Measurements from ENCODE around the gene MARS1.
A peak's percentile ranks its signal among the peaks of the same experiment; 100 is the strongest.

The MARS1 gene

DNA sequence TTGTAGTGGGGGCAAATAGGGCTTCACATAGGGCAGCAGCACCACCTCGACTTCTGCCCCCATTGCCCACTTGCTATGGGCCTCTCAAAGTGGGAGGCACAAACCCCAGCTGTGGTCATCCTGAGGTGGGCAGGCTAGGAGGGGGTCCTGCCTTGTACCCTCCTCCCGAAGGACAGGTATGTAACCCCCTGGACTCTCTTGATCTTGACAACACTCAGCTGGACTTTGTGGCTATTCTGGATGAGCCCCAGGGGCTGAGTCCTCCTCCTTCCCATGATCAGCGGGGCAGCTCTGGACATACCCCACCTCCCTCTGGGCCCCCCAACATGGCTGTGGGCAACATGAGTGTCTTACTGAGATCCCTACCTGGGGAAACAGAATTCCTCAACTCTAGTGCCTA lies 16.2 kb upstream of the MARS1 start (continued):
- no peak for TF ChIP-seq ZNF560 (tag by site-specific recombination; IDR thresholded peaks at IDR 0.05; ENCODE audit: borderline replicate concordance)

DNA sequence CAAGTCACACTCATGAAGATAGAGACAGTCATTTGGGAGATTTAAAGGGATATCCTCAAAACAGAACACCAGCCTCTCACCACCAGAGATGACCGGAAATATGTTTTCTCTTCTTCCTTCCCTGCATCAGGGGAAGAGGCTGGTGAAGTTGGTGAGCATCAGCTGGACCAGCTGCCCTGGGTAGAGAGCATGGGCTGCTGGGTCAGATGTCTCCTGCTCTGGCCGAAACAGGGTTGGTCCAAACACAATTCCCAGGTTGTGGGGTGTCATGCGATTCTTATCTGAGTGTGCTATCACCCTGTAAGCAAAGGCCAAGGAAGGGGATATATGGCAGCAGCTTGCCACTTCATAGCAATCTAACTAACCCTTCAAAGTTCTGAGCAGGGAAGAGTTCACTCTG lies 15.5 kb upstream of the MARS1 start:
- TF ChIP-seq SCRT2 (tag by site-specific recombination; IDR thresholded peaks at IDR 0.05) (no peak), ZNF248 (tag by site-specific recombination; IDR thresholded peaks at IDR 0.05) (no peak), GLI2 (tag by site-specific recombination; IDR thresholded peaks at IDR 0.05; ENCODE audit: borderline replicate concordance, low read depth) (no peak), ZNF202 (tag by site-specific recombination; IDR thresholded peaks at IDR 0.05; ENCODE audit: borderline replicate concordance) (no peak), ZEB2 (tag by site-specific recombination; IDR thresholded peaks at IDR 0.05) (no peak), ZNF776 (tag by site-specific recombination; IDR thresholded peaks at IDR 0.05; ENCODE audit: borderline replicate concordance) (no peak), ZIC2 (tag by site-specific recombination; IDR thresholded peaks at IDR 0.05) (no peak), ZNF701 (tag by site-specific recombination; IDR thresholded peaks at IDR 0.05) (no peak), ZNF658 (tag by site-specific recombination; IDR thresholded peaks at IDR 0.05) (no peak)
- TF ChIP-seq, protein P1, sequence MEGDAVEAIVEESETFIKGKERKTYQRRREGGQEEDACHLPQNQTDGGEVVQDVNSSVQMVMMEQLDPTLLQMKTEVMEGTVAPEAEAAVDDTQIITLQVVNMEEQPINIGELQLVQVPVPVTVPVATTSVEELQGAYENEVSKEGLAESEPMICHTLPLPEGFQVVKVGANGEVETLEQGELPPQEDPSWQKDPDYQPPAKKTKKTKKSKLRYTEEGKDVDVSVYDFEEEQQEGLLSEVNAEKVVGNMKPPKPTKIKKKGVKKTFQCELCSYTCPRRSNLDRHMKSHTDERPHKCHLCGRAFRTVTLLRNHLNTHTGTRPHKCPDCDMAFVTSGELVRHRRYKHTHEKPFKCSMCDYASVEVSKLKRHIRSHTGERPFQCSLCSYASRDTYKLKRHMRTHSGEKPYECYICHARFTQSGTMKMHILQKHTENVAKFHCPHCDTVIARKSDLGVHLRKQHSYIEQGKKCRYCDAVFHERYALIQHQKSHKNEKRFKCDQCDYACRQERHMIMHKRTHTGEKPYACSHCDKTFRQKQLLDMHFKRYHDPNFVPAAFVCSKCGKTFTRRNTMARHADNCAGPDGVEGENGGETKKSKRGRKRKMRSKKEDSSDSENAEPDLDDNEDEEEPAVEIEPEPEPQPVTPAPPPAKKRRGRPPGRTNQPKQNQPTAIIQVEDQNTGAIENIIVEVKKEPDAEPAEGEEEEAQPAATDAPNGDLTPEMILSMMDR (tag by site-specific recombination; IDR thresholded peaks at IDR 0.05) = no peak
- TF ChIP-seq, protein P2, sequence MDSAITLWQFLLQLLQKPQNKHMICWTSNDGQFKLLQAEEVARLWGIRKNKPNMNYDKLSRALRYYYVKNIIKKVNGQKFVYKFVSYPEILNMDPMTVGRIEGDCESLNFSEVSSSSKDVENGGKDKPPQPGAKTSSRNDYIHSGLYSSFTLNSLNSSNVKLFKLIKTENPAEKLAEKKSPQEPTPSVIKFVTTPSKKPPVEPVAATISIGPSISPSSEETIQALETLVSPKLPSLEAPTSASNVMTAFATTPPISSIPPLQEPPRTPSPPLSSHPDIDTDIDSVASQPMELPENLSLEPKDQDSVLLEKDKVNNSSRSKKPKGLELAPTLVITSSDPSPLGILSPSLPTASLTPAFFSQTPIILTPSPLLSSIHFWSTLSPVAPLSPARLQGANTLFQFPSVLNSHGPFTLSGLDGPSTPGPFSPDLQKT (IDR thresholded peaks at IDR 0.05; ENCODE audit: borderline replicate concordance, low read depth, low read length) = no peak
- Histone ChIP-seq H3K4me1 (ENCODE audit: control insufficient read depth, insufficient read depth, low read length) (no peaks in the 10 kb centered on the region), H3K4me3 (ENCODE audit: low read depth, low read length) (no peak overlapping the region), H3K27ac (ENCODE audit: extremely low read depth, low read depth, low read length) (no peak overlapping the region), H3K9me3 (ENCODE audit: control insufficient read depth, insufficient read depth, low read depth, low read length) (no peaks in the 10 kb centered on the region), H3K36me3 (ENCODE audit: control insufficient read depth in 2 of 2, insufficient read depth in 1 of 2, low read length in 2 of 2) (no peaks in the 10 kb centered on the region)
- ChIA-PET POLR2A (no interaction called here), CTCF (interaction anchor here (1.5 kb wide), 1 partner anchor 9 kb away, joined by 5 read pairs; no protein-coding TSS in a partner anchor)

DNA sequence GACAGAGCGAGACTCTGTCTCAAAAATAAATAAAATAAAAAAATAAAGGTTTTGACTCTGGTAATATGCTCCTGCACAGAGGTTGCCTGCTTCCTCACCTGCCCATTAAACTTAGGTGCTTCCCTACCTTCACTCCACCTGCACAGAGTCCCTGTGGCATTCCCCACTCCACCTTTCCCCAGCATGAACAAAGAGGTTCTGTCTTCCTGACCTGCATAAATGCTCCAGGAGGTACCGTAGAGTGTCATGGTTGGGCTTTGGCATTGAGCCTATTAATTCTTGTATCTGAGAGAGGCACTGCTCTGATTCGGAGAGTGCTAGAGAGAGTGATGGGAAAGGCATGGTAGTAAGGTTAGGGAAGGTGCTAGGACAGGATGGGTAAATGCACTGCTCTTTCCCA lies 14.5 kb upstream of the MARS1 start:
- TF ChIP-seq TRIM28 (IDR thresholded peaks at IDR 0.05; ENCODE audit: borderline replicate concordance, low read length) (no peak), ZBTB17 (tag by site-specific recombination; IDR thresholded peaks at IDR 0.05) (0 out of 2 replicates have a peak, but pooled peaks have one; percentile 40)
- TF ChIP-seq, protein P3, sequence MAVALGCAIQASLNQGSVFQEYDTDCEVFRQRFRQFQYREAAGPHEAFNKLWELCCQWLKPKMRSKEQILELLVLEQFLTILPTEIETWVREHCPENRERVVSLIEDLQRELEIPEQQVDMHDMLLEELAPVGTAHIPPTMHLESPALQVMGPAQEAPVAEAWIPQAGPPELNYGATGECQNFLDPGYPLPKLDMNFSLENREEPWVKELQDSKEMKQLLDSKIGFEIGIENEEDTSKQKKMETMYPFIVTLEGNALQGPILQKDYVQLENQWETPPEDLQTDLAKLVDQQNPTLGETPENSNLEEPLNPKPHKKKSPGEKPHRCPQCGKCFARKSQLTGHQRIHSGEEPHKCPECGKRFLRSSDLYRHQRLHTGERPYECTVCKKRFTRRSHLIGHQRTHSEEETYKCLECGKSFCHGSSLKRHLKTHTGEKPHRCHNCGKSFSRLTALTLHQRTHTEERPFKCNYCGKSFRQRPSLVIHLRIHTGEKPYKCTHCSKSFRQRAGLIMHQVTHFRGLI (tag by site-specific recombination; IDR thresholded peaks at IDR 0.05) = peak; percentile 96
- ChIA-PET CTCF (interaction anchor here (0.6 to 2.4 kb wide), 3 partner anchors 10 to 57 kb away, joined by 3 to 19 read pairs (median 5); partner anchors contain the start of gene GLI1), POLR2A (no interaction called here)
- H3K36me3 ChIP-seq (ENCODE audit: control insufficient read depth in 2 of 2, insufficient read depth in 1 of 2, low read length in 2 of 2) = no peaks in the 10 kb centered on the region
- no peak overlapping the region for H3K27ac ChIP-seq (ENCODE audit: extremely low read depth, low read depth, low read length)
- no peak overlapping the region for H3K4me3 ChIP-seq (ENCODE audit: low read depth, low read length)
- no peaks in the 10 kb centered on the region for H3K4me1 ChIP-seq (ENCODE audit: control insufficient read depth, insufficient read depth, low read length)
- no peaks in the 10 kb centered on the region for H3K9me3 ChIP-seq (ENCODE audit: control insufficient read depth, insufficient read depth, low read depth, low read length)

DNA sequence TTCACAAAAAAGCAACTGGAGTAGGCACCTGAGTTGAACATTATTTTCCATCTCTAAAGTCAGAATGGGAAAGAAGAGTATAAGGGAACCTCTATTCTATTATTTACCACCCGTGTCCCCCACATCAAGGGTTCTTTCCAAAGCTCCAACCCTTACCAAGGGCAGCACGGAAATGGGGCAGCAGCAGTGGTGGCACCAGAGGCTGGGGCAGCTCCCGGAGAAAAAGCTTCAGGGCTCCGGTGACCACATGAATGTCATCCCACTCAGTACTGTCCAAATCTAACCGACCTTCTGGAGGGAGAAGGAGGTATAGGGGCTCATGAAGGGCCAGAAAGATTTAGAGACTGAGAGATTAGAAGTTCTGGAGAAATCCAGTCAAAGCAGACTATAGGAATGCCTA lies 14.0 kb upstream of the MARS1 start:
- CTCF ChIA-PET = interaction anchor here (0.6 to 2.4 kb wide), 5 partner anchors 12 to 261 kb away, joined by 3 to 19 read pairs (median 5); partner anchors contain the start of gene GLI1
- Histone ChIP-seq H3K4me3 (ENCODE audit: low read depth, low read length) (no peak overlapping the region), H3K9me3 (ENCODE audit: control insufficient read depth, insufficient read depth, low read depth, low read length) (no peaks in the 10 kb centered on the region), H3K4me1 (ENCODE audit: control insufficient read depth, insufficient read depth, low read length) (no peaks in the 10 kb centered on the region), H3K27ac (ENCODE audit: extremely low read depth, low read depth, low read length) (no peak overlapping the region), H3K36me3 (ENCODE audit: control insufficient read depth in 2 of 2, insufficient read depth in 1 of 2, low read length in 2 of 2) (no peaks in the 10 kb centered on the region)
- POLR2A ChIA-PET = no interaction called here
- TF ChIP-seq ZNF292 (tag by site-specific recombination; IDR thresholded peaks at IDR 0.05; ENCODE audit: borderline replicate concordance, low read depth) = no peak
